MM.1S (cell line): ENCODE measurements around the gene HDAC10.

Experiments used
- DNase-seq: peaks from one replicate; pipeline ENCODE4 v3.0.0-alpha.2; 2015
- H2AFZ ChIP-seq: fragments of 300-600 bp; sonication (generic); 2 replicates; pipeline ENCODE4 v1.6.0; 2016; ENCODE audit warnings: antibody characterized with exemption, low read length
- H3F3A ChIP-seq: fragments of 300-600 bp; sonication (generic); 2 replicates; pipeline ENCODE4 v1.6.1; 2016; ENCODE audit warnings: mild to moderate bottlenecking, antibody characterized with exemption, low read length, moderate library complexity, mixed read lengths; ENCODE audit not compliant: insufficient read depth
- H3K27ac ChIP-seq: fragments of 300-600 bp; sonication (generic); 2 replicates; pipeline ENCODE4 v1.5.1; 2016; ENCODE audit warnings: mild to moderate bottlenecking, low read length
- H3K27me3 ChIP-seq: fragments of 300-600 bp; sonication (generic); replicated peaks from 2 replicates; pipeline ENCODE4 v1.6.0; 2016; ENCODE audit warnings: low read length; ENCODE audit not compliant: insufficient read depth
- H3K36me3 ChIP-seq: fragments of 300-600 bp; sonication (generic); replicated peaks from 2 replicates; pipeline ENCODE4 v1.6.1; 2016; ENCODE audit warnings: mild to moderate bottlenecking, low read length, mixed read lengths; ENCODE audit not compliant: insufficient read depth
- H3K4me1 ChIP-seq: fragments of 300-600 bp; sonication (generic); 2 replicates; pipeline ENCODE4 v1.6.1; 2016; ENCODE audit warnings: low read length, mixed read lengths
- H3K4me2 ChIP-seq: fragments of 300-600 bp; sonication (generic); 2 replicates; pipeline ENCODE4 v1.6.0; 2016; ENCODE audit warnings: low read depth, low read length
- H3K4me3 ChIP-seq: fragments of 300-600 bp; sonication (generic); 2 replicates; pipeline ENCODE4 v1.5.1; 2016; ENCODE audit warnings: low read length, mixed read lengths
- H3K79me2 ChIP-seq: fragments of 300-600 bp; sonication (generic); 2 replicates; pipeline ENCODE4 v1.6.1; 2016; ENCODE audit warnings: mixed run types, low read length, mixed read lengths
- H3K9ac ChIP-seq: fragments of 300-600 bp; sonication (generic); 2 replicates; pipeline ENCODE4 v1.6.1; 2016; ENCODE audit warnings: low read length, mixed read lengths
- H3K9me2 ChIP-seq: fragments of 300-600 bp; sonication (generic); replicated peaks from 2 replicates; pipeline ENCODE4 v1.6.1; 2016; ENCODE audit warnings: mild to moderate bottlenecking, low read length, mixed read lengths; ENCODE audit not compliant: insufficient read depth
- H3K9me3 ChIP-seq: fragments of 300-600 bp; sonication (generic); replicated peaks from 2 replicates; pipeline ENCODE4 v1.6.1; 2016; ENCODE audit warnings: mild to moderate bottlenecking, low read length, mixed read lengths; ENCODE audit not compliant: insufficient read depth
- H4K20me1 ChIP-seq: fragments of 300-600 bp; sonication (generic); 2 replicates; pipeline ENCODE4 v1.6.1; 2016; ENCODE audit warnings: mild to moderate bottlenecking, low read length, moderate library complexity, mixed read lengths; ENCODE audit not compliant: insufficient read depth
- EZH2 ChIP-seq: fragments of 300-600 bp; sonication (generic); optimal IDR thresholded peaks from 2 replicates; pipeline ENCODE3; 2017; ENCODE audit warnings: low read depth, mild to moderate bottlenecking, antibody characterized with exemption, low read length, mixed read lengths
- EZH2phosphoT487 ChIP-seq: fragments of 300-600 bp; sonication (generic); IDR thresholded peaks from 2 replicates; pipeline ENCODE4 v1.6.1; 2018; ENCODE audit warnings: antibody characterized with exemption, low read length
- TF ChIP-seq, protein P1 (sequence below): fragments of 300-600 bp; sonication (generic); IDR thresholded peaks from 2 replicates; pipeline ENCODE4 v1.5.1; 2016; ENCODE audit warnings: antibody characterized with exemption, low read length, mixed read lengths

Gene HDAC10

DNA sequence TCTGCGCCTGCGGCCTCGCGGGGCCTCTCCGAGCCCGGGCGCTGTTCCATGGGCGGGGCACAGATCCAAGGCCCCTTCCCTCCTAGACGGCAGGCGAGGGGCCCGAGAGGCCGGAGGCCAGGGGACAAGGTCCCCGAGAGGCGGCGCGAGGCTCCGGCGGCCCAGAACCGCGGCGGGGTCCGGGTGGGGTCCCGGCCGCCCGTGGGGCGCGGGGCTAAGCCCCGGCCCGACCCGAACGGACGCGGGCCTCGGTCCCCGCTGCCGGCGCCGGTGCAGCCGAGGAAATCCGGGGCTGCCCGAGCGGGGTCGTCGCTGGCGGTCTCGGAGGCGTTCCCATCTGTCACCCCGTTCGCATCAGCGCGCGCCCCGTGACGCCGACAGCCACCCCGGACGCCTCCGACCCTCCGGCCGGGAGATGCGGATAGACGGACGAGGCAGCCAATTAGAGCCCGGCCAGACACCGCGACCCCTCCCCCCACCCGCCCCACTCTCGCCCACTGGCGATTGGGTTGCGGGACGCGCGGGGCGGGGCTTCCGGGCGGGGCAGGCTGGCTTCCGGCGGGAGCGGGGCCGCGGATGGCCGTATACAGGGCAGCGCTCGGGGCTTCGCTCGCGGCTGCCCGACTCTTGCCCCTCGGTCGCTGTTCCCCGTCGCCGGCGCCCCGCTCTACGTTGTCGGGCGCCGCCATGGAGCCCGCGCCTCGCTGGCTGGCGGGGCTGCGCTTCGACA is 50.4 kb downstream of the HDAC10 start, which contains the start of gene SELENOO:
Gene SELENOO, plus strand, starts transcription at position 551 of the 730 bp plus-strand sequence. Its CDS starts 26 bp downstream, at position 577.
- H3K9ac ChIP-seq = peak within 1 kb of the TSS; percentile 48
- no peak for TF ChIP-seq EZH2phosphoT487
- TF ChIP-seq, protein P1, sequence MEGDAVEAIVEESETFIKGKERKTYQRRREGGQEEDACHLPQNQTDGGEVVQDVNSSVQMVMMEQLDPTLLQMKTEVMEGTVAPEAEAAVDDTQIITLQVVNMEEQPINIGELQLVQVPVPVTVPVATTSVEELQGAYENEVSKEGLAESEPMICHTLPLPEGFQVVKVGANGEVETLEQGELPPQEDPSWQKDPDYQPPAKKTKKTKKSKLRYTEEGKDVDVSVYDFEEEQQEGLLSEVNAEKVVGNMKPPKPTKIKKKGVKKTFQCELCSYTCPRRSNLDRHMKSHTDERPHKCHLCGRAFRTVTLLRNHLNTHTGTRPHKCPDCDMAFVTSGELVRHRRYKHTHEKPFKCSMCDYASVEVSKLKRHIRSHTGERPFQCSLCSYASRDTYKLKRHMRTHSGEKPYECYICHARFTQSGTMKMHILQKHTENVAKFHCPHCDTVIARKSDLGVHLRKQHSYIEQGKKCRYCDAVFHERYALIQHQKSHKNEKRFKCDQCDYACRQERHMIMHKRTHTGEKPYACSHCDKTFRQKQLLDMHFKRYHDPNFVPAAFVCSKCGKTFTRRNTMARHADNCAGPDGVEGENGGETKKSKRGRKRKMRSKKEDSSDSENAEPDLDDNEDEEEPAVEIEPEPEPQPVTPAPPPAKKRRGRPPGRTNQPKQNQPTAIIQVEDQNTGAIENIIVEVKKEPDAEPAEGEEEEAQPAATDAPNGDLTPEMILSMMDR = no peak
- no peak for TF ChIP-seq EZH2
- H3F3A ChIP-seq = 0 out of 2 replicates have a peak, but pooled peaks cover 9% of the 10 kb centered on the region
- peak within 1 kb of the TSS; percentile 43; the same call in 1 of the 2 replicates for H2AFZ ChIP-seq
- peaks cover 7% of the 10 kb centered on the region; the same call in 1 of the 2 replicates for H3K4me1 ChIP-seq
- H3K27ac ChIP-seq = no peak within 1 kb of the TSS
- H4K20me1 ChIP-seq = no peaks in the 10 kb centered on the region
- peak within 1 kb of the TSS; percentile 90 for H3K4me2 ChIP-seq
- no peaks in the 10 kb centered on the region for H3K9me2 ChIP-seq
- H3K27me3 ChIP-seq = no peaks in the 10 kb centered on the region
- no peaks in the 10 kb centered on the region for H3K36me3 ChIP-seq
- H3K9me3 ChIP-seq = no peaks in the 10 kb centered on the region
- peak; percentile 91 for DNase-seq
- peak within 1 kb of the TSS; percentile 77 for H3K4me3 ChIP-seq
- H3K79me2 ChIP-seq = peaks cover 17% of the 10 kb centered on the region

DNA sequence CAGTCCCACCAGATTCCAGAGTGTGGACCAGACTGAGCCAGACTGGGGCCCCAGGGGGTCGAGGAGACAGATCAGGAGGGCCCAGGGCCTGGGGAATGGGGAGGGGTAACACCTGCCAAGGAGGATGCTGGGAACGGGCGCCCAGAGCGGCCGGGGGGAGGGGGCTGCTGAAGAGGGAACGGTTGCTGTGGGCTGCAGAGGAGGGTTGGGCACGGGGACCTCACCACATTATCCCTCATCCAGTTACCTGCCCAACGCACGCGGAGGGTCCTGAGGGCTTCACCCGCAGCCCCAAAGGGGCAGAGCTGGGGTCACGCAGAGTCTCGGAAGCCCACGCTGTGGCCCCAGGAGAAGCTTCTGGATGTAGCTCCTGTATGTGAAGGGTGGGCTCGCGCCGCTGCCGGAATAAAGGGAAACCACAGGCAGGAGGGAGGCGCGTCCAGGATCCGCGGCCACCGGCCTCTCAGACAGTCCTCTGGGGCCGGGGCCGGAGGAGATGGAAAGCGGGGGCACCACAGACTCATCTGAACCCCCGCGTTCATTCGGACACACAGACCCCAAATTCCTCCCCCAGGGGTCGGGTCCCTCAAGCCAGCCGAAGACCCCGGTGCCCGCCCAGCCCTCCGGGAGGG is 51.1 kb downstream of the HDAC10 start:
- no peaks in the 10 kb centered on the region for H3K27me3 ChIP-seq
- H3K79me2 ChIP-seq = peaks cover 18% of the 10 kb centered on the region
- H3K4me2 ChIP-seq = peak overlapping the region; percentile 62
- H3K9me3 ChIP-seq = no peaks in the 10 kb centered on the region
- TF ChIP-seq EZH2 = no peak
- TF ChIP-seq, protein P1 = no peak
- no peak for TF ChIP-seq EZH2phosphoT487
- H2AFZ ChIP-seq = peak overlapping the region; percentile 43; the same call in 1 of the 2 replicates
- H3K9ac ChIP-seq = peak overlapping the region; percentile 48
- H3K27ac ChIP-seq = no peak overlapping the region
- H3K4me1 ChIP-seq = peaks cover 7% of the 10 kb centered on the region; the same call in 1 of the 2 replicates
- H3F3A ChIP-seq = 0 out of 2 replicates have a peak, but pooled peaks cover 9% of the 10 kb centered on the region
- H4K20me1 ChIP-seq = no peaks in the 10 kb centered on the region
- no peak for DNase-seq
- no peaks in the 10 kb centered on the region for H3K36me3 ChIP-seq
- H3K9me2 ChIP-seq = no peaks in the 10 kb centered on the region
- H3K4me3 ChIP-seq = peak overlapping the region; percentile 68

DNA sequence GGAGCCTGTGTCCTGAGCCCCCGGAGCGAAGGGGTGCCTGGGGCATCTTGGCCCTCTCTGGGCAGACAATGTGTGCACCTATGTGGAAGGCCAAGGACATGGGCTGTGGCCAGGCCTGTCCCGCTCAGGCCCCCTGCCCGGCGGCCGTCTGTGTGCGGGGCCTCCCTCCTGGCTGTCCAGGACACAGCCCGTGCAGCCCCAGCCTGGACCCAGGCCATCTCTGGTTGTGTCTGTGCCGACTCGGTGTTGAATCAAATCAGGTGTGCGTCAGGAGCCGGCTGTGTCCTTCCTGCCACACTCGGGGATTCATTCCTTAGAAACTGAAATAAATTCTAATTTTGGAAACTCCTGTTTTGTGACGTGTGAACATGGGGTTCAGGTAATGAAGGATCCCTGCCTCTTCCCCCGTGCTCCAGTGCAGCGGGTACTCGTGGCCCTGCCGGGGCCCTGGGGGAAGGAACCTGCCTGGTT is 51.8 kb downstream of the HDAC10 start:
- no peak for DNase-seq
- Histone ChIP-seq H3F3A (0 out of 2 replicates have a peak, but pooled peaks cover 9% of the 10 kb centered on the region), H3K27ac (no peak overlapping the region), H3K27me3 (no peaks in the 10 kb centered on the region), H2AFZ (no peak overlapping the region), H3K9ac (no peak overlapping the region), H3K9me2 (no peaks in the 10 kb centered on the region), H4K20me1 (no peaks in the 10 kb centered on the region), H3K36me3 (no peaks in the 10 kb centered on the region; the same call in 1 of the 2 replicates), H3K4me2 (no peak overlapping the region), H3K9me3 (no peaks in the 10 kb centered on the region), H3K79me2 (peaks cover 22% of the 10 kb centered on the region), H3K4me3 (no peak overlapping the region), H3K4me1 (peaks cover 7% of the 10 kb centered on the region; the same call in 1 of the 2 replicates)
- TF ChIP-seq EZH2phosphoT487 = no peak
- TF ChIP-seq, protein P1 = no peak
- no peak for TF ChIP-seq EZH2
